ENCODE data around the gene C6orf89.

GRCh38 chr6:36860126-36860525, 25.6 kb upstream of the C6orf89 start:
- no peak for TF ChIP-seq EZH2 (IDR thresholded peaks at IDR 0.05; ENCODE audit: insufficient read depth, poor library complexity, severe bottlenecking)
- no peak for TF ChIP-seq EZH2phosphoT487 (IDR thresholded peaks at IDR 0.05; ENCODE audit: insufficient read depth, low read depth)
